Endometrial microvascular endothelial cells (primary cell): ENCODE measurements around the gene KCNT1. TPM values are rescaled to one million over a fixed set of nuclear protein-coding genes. Genes with fewer than 3 reads are reported as not detected.

Experiments used
- in situ Hi-C: cut with HindIII; loops from 2 replicates; pipeline ENCODE4 v1.10.0; 2017; ENCODE audit warnings: low sequenced_read_pairs, low pct_unique_long_range_greater_than_20kb; ENCODE audit errors: inconsistent ontology term
- total RNA-seq: library from RNA; depleted of rRNA; stranded (reverse); fragments of >200 nt; gene quantifications from one replicate; pipeline ENCODE4 v1.2.3, GENCODE V29; 2015; ENCODE audit errors: inconsistent ontology term

The KCNT1 gene
- total RNA-seq, 1 donor from 2014 or later = not detected

- in situ Hi-C loops = no loop called here
Observed at GRCh38 chr9:135802876-135803419, 101.0 kb downstream of the KCNT1 start.

- in situ Hi-C loops = no loop called here
Observed at GRCh38 chr9:135803441-135803840, 101.5 kb downstream of the KCNT1 start.

- in situ Hi-C loops = no loop called here
Observed at GRCh38 chr9:135804581-135805421, 102.8 kb downstream of the KCNT1 start.

- in situ Hi-C loops = no loop called here
Observed at GRCh38 chr9:135805422-135806022, 103.5 kb downstream of the KCNT1 start.

GRCh38 chr9:135809166-135809565 is 107.2 kb downstream of the KCNT1 start:
- in situ Hi-C loops = no loop called here

GRCh38 chr9:135810806-135811575 is 109.0 kb downstream of the KCNT1 start:
- in situ Hi-C loops = no loop called here

GRCh38 chr9:135811801-135812200 is 109.8 kb downstream of the KCNT1 start:
- in situ Hi-C loops = no loop called here

GRCh38 chr9:135812961-135813360 is 111.0 kb downstream of the KCNT1 start:
- in situ Hi-C loops = no loop called here

- in situ Hi-C loops = no loop called here
Observed at GRCh38 chr9:135813671-135814290, 111.8 kb downstream of the KCNT1 start.

GRCh38 chr9:135814421-135815095 is 112.6 kb downstream of the KCNT1 start:
- in situ Hi-C loops = no loop called here

GRCh38 chr9:135815413-135815812 is 113.4 kb downstream of the KCNT1 start:
- in situ Hi-C loops = no loop called here

GRCh38 chr9:135815830-135816650 is 114.1 kb downstream of the KCNT1 start:
- in situ Hi-C loops = no loop called here

GRCh38 chr9:135816651-135816970 is 114.6 kb downstream of the KCNT1 start:
- in situ Hi-C loops = no loop called here

GRCh38 chr9:135817951-135818717 is 116.1 kb downstream of the KCNT1 start:
- in situ Hi-C loops = no loop called here

GRCh38 chr9:135818718-135819475 is 116.9 kb downstream of the KCNT1 start:
- in situ Hi-C loops = no loop called here

- in situ Hi-C loops = no loop called here
Observed at GRCh38 chr9:135819905-135820304, 117.9 kb downstream of the KCNT1 start.
